Fibroblast of upper back skin (primary cell): ENCODE measurements around the gene POLD4.
A peak's percentile ranks its signal among the peaks of the same experiment; 100 is the strongest.
"Not testable (repeated sequence)": the region's sequence is repeated elsewhere in the genome, so short reads cannot be mapped to it uniquely, and the experiment has no call there.

Experiments
- DNase-seq: peaks from one replicate; pipeline ENCODE4 v3.0.0-alpha.2; 2013

POLD4 gene

DNA sequence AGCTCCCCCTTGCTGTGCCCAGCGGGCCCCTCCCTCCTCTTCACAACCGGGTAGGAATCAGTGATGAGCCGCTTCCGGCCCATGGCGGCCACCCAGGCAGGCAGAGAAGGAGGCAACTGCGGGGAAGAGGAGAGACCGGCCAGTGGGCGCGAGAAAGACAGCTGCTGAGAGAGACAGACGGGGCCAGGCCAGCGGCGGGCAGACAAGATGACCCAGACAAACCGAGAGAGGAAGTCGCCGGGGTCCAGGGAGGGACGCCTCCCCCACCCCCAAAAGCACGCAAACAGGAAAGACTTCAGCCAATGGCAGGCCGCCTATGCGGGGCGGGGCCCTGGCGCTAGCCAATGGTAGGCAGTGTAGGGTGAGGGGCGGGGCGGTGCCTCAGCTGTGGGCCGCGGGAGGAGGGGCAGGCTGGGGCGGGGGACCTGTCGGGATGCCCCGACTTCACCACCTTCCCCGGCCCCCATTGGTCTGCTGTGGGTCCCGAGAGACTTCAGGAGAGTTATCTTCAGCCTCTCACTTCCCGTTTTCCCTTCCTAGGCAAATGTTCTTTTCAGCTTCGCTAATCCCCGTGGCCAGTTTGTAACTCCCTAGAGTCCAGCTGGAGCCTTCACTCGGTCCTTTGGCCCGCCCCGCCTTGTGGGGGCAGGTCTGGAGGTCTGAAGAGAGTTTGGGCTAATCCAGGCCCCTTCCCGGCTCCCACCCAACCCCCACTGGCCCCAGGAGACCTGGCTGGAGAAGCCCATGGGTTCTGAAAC lies at the start of gene POLD4:
Gene POLD4 (minus strand): TSS at position 230 of the 758 bp plus-strand sequence. CDS start 147 bp downstream, at position 83.
- DNase-seq, result peak; percentile 96

DNA sequence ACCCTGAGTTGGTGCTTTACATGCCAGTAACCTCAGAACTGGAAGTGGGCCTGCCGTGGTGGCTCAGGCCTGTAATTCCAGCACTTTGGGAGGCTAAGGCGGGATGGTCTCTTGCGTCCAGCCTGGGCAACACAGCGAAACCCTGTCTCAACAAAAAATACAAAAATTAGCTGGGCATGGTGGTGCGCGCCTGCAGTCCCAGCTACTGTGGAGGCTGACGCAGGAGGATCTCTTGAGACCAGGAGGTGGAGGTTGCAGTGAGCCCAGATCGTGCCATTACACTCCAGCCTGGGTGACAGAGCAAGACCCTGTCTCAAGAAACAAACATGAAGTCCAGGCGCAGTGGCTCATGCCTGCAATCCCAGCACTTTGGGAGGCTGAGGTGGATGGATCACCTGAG lies 49.7 kb upstream of the POLD4 start:
- DNase-seq, result not testable (repeated sequence)

DNA sequence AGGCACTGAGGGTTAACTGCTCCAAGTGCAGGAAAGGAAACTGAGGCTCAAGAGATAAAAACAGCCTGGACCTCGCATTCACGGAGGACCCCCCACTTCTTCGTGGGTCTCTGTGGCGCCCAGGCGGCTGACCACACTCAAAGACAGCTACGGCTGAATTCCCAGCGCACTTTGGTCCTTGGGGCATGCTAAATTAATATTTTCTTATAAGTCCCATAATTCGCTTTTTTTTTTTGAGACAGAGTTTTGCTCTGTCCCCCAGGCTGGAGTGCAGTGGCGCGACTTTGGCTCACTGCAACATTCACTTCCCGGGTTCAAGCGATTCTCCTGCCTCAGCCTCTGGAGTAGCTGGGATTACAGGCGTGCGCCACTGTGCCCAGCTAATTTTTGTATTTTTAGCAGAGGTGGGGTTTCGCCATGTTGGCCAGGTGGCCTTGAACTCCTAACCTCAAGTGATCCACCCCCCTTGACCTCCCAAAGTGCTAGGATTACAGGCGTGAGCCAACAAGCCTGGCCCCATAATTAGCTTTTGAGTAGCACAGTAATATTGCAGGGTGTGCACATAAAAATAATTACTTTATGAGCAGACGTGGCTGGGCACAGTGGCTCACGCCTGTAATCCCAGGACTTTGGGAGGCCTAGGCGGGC lies 49.0 kb upstream of the POLD4 start:
- DNase-seq, result not testable (repeated sequence)

- DNase-seq, result peak; percentile 87
Observed at GRCh38 chr11:67401495-67402191, 48.3 kb upstream of the POLD4 start, which contains the start of gene PPP1CA. Gene PPP1CA (minus strand): TSS chr11:67401858. CDS start chr11:67401782, 76 bp downstream.

GRCh38 chr11:67400942-67401494 lies 47.7 kb upstream of the POLD4 start:
- DNase-seq, result no peak

DNA sequence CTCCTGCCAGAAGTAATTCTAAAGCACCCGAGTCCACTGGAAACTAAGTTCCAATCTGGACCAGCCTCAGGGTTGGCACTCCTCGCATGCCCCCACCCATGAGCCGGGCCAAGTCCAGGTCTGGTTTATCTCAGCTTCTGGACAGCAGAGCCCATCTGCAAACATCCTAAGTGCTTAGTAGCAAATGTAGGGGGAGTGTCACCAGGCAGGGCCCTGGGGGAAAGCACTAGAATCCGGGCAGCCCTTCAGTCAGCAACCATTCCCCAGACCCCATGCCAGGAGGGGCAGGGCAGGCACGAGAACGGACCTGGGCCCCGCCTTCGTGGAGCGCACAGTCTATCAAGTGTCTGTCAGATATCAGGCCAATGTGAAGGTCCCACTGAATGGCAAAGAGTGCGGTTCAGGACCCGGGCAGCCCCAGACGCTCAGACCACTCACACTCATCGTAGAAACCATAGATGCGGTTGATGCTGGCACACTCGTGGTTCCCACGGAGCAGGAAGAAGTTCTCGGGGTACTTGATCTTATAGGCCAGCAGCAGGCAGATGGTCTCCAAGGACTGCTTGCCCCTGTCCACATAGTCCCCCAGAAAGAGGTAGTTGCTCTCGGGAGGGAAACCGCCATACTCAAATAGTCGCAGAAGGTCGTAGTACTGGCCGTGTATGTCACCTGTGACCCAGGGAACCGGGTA lies 47.0 kb upstream of the POLD4 start:
- DNase-seq, result no peak

- DNase-seq, result no peak
Observed at GRCh38 chr11:67398661-67399563, 45.6 kb upstream of the POLD4 start.

- DNase-seq, result no peak
Observed at GRCh38 chr11:67397986-67398660, 44.8 kb upstream of the POLD4 start.

- DNase-seq, result no peak
Observed at GRCh38 chr11:67397536-67397935, 44.2 kb upstream of the POLD4 start.

GRCh38 chr11:67396587-67397389 lies 43.4 kb upstream of the POLD4 start:
- DNase-seq, result no peak

- DNase-seq, result no peak
Observed at GRCh38 chr11:67396259-67396581, 42.9 kb upstream of the POLD4 start.

GRCh38 chr11:67395555-67396258 lies 42.4 kb upstream of the POLD4 start:
- no peak for DNase-seq

DNA sequence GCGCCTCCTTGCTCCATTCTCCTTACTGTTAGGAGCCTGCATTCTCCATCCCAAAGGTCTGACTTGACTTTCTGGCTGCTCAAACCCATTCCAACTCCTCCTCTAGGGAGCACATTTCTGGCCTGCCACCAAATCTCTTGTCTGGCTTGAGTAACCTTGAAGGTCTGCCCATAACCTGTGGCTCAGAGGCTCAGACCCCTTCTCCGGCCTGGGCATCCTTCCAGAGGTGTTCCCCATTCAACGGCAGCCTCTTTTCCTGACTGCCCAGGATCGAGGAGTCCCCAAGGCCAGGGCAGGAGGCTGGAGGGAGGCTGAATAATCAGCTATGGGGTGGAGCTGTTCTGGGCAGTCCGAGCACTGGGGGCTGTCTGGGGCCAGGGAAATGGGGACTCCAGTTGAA lies 40.6 kb upstream of the POLD4 start:
- no peak for DNase-seq

GRCh38 chr11:67393437-67393836 lies 40.1 kb upstream of the POLD4 start:
- DNase-seq, result no peak

GRCh38 chr11:67392183-67392715 lies 38.9 kb upstream of the POLD4 start:
- no peak for DNase-seq

- DNase-seq, result peak; percentile 92
Observed at GRCh38 chr11:67391304-67392182, 38.2 kb upstream of the POLD4 start, which contains the start of gene RAD9A. Gene RAD9A (plus strand): TSS chr11:67391986. CDS start chr11:67392045, 59 bp downstream.

GRCh38 chr11:67390947-67391303 lies 37.6 kb upstream of the POLD4 start:
- no peak for DNase-seq

DNA sequence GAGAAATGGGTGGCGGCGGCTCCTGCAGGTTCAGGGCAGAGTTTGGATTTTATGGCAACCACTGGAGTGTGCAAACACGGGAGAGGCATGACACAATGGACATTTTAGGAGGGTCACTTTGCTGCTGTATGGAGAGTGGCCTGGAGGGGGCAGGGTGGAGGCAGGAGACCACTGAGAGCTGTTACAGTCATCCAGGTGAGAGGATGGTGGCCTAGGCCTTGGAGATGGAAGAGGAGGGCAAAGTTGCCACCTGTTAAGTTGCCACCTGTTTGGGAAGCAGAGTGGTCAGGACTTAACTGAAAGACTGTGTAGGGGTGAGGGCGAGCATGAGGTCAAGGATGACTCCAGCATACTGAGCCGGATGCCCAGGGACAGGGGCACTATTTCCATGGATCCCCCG lies 36.1 kb upstream of the POLD4 start:
- DNase-seq, result no peak
